Measurements from ENCODE around the gene CLASRP. TPM values are rescaled to one million over a fixed set of nuclear protein-coding genes. Genes with fewer than 3 reads are reported as not detected.

CLASRP gene
- total RNA-seq, 1 donor from 2014 or later = 81.5 TPM

DNA sequence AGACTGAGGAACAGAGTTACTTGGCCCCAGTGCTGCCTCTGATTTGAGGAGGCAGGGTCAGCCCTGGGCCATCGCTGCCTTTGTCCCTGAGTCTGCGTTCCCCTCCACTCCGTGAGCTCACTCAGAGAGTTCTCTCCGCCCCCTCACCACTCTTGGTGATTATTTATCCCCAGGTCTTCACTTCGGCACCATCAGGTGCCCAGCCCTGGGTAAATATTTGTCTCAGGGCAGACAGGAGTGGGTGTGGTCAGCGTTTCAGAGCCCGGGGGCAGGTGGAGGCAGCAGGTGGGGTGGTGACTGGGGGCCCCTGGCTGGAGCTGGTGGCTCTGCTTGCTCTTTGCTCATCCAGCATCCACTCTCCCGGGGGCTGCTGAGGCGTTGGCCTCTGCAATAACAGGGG lies 74.8 kb downstream of the CLASRP start:
- DNase-seq (ENCODE audit: extremely low spot score, unreplicated experiment) = no peak
- no peak overlapping the region for H3K4me3 Mint-ChIP-seq (ENCODE audit: unreplicated experiment)
- no peak overlapping the region for H3K27ac Mint-ChIP-seq (ENCODE audit: unreplicated experiment)
- peaks cover 11% of the 10 kb centered on the region for H3K4me1 Mint-ChIP-seq (ENCODE audit: unreplicated experiment)
- TF ChIP-seq, protein P1, sequence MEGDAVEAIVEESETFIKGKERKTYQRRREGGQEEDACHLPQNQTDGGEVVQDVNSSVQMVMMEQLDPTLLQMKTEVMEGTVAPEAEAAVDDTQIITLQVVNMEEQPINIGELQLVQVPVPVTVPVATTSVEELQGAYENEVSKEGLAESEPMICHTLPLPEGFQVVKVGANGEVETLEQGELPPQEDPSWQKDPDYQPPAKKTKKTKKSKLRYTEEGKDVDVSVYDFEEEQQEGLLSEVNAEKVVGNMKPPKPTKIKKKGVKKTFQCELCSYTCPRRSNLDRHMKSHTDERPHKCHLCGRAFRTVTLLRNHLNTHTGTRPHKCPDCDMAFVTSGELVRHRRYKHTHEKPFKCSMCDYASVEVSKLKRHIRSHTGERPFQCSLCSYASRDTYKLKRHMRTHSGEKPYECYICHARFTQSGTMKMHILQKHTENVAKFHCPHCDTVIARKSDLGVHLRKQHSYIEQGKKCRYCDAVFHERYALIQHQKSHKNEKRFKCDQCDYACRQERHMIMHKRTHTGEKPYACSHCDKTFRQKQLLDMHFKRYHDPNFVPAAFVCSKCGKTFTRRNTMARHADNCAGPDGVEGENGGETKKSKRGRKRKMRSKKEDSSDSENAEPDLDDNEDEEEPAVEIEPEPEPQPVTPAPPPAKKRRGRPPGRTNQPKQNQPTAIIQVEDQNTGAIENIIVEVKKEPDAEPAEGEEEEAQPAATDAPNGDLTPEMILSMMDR (IDR thresholded peaks at IDR 0.05) = no peak
- H3K27me3 Mint-ChIP-seq (ENCODE audit: unreplicated experiment) = no peaks in the 10 kb centered on the region
- H3K36me3 Mint-ChIP-seq (ENCODE audit: unreplicated experiment) = no peaks in the 10 kb centered on the region
- H3K9me3 Mint-ChIP-seq (ENCODE audit: unreplicated experiment) = no peaks in the 10 kb centered on the region

DNA sequence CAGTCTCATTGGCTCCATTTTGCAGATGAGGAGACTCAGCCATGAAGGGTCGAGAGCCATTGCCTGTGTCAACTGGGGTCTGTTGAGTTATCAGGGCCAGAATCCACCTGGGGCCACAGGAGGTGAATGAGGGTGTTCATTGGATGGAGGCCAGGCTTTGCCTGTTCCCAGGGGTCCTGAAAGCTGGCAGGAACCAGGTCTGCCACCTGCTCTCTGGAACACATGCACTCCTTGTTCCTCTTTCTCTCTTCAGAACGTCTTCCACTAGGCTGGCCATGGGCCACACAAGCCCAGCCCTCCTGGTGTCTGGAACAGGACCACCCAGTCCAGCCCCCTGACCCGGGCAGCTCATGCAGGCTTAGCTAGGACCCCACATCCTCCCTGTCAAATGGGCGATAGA lies 75.3 kb downstream of the CLASRP start:
- DNase-seq (ENCODE audit: extremely low spot score, unreplicated experiment) = no peak
- H3K27me3 Mint-ChIP-seq (ENCODE audit: unreplicated experiment) = no peaks in the 10 kb centered on the region
- no peaks in the 10 kb centered on the region for H3K36me3 Mint-ChIP-seq (ENCODE audit: unreplicated experiment)
- peaks cover 14% of the 10 kb centered on the region for H3K4me1 Mint-ChIP-seq (ENCODE audit: unreplicated experiment)
- H3K9me3 Mint-ChIP-seq (ENCODE audit: unreplicated experiment) = no peaks in the 10 kb centered on the region
- no peak overlapping the region for H3K4me3 Mint-ChIP-seq (ENCODE audit: unreplicated experiment)
- TF ChIP-seq, protein P1 (IDR thresholded peaks at IDR 0.05) = no peak
- no peak overlapping the region for H3K27ac Mint-ChIP-seq (ENCODE audit: unreplicated experiment)

DNA sequence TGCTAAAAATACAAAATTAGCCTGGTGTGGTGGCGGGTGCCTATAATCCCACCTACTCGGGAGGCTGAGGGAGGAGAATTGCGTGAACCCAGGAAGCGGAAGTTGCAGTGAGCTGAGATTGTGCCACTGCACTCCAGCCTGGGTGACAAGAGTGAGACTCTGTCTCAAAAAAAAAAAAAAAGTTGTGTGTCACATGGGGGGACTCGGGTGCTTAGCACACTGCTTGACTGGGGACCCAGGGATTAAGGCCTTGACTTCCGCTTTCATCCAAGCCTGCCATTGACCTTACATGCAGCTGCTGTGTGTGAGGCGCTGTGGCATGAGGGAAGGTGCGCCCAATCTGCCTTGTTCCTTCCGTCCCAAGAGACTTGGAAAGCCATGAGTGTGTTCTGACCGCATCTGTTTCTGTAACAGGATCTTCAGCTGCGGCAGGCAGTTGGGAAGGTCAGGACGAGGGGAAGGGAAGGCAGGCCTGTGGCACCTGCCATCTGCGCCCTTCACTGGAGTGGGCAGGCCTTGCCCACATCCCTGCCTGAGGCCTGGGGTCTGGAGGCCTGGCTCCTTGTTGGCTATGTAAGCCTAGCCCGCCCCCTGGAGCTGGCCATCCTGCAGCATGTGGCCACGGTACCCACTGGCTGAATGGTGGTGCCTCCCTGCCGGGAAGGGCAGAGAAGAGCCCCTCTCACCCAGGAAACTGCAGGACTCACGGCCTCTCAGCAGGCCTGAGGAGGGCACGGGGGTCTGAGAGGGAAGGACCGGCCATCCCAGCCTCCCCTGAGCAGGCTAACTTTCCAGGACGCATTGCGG lies 77.2 kb downstream of the CLASRP start:
- TF ChIP-seq, protein P1 (IDR thresholded peaks at IDR 0.05) = no peak
- Mint-ChIP-seq H3K36me3 (ENCODE audit: unreplicated experiment) (no peaks in the 10 kb centered on the region), H3K4me3 (ENCODE audit: unreplicated experiment) (no peak overlapping the region), H3K9me3 (ENCODE audit: unreplicated experiment) (no peaks in the 10 kb centered on the region), H3K4me1 (ENCODE audit: unreplicated experiment) (peaks cover 14% of the 10 kb centered on the region), H3K27ac (ENCODE audit: unreplicated experiment) (no peak overlapping the region), H3K27me3 (ENCODE audit: unreplicated experiment) (no peaks in the 10 kb centered on the region)
- no peak for DNase-seq (ENCODE audit: extremely low spot score, unreplicated experiment)

DNA sequence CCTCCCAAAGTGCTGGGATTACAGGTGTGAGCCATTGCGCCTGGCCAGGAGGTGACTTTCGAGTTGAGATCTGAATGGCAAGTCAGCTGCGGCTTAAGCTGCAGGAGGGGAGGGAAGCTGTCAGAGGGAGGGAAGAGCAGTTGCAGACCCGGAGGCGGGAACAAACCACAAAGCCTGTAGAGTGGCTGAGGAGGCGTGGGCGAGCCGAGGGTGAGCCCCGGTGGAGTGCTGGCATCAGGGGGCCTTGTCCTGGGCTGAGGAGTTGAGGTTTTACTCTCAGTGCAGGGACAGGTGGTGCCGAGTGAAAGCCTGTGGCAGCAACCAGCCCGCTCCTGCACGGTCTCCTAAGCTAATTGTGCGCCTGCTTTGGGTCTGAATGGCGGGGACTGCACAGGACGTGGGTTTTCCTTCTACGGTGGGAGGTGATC lies 78.3 kb downstream of the CLASRP start:
- no peak for DNase-seq (ENCODE audit: extremely low spot score, unreplicated experiment)
- H3K4me3 Mint-ChIP-seq (ENCODE audit: unreplicated experiment) = no peak overlapping the region
- H3K36me3 Mint-ChIP-seq (ENCODE audit: unreplicated experiment) = no peaks in the 10 kb centered on the region
- TF ChIP-seq, protein P1 (IDR thresholded peaks at IDR 0.05) = no peak
- H3K9me3 Mint-ChIP-seq (ENCODE audit: unreplicated experiment) = no peaks in the 10 kb centered on the region
- peaks cover 14% of the 10 kb centered on the region for H3K4me1 Mint-ChIP-seq (ENCODE audit: unreplicated experiment)
- no peak overlapping the region for H3K27ac Mint-ChIP-seq (ENCODE audit: unreplicated experiment)
- no peaks in the 10 kb centered on the region for H3K27me3 Mint-ChIP-seq (ENCODE audit: unreplicated experiment)

DNA sequence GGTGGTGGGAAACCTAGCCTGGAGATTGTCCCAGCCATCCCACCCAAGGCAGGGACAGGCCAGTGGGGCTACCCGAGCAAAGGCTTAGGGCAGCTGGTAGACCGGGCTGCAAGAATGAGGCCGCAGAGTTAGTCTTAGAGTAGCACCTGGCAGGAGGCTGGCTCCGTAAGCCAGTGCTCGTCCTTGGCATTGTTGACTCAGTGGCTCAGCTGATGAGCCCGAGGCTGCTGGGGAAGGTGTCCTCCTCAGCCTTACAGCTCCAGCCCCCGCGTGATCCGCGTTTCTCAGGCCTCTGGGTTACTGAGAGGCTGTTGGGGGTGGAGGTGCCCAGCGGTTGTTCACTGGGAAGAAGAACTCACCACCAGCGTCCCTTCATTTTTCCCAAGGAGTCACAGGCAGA lies 78.8 kb downstream of the CLASRP start:
- no peaks in the 10 kb centered on the region for H3K9me3 Mint-ChIP-seq (ENCODE audit: unreplicated experiment)
- DNase-seq (ENCODE audit: extremely low spot score, unreplicated experiment) = no peak
- TF ChIP-seq, protein P1 (IDR thresholded peaks at IDR 0.05) = no peak
- no peaks in the 10 kb centered on the region for H3K36me3 Mint-ChIP-seq (ENCODE audit: unreplicated experiment)
- H3K4me3 Mint-ChIP-seq (ENCODE audit: unreplicated experiment) = no peak overlapping the region
- no peaks in the 10 kb centered on the region for H3K27me3 Mint-ChIP-seq (ENCODE audit: unreplicated experiment)
- H3K27ac Mint-ChIP-seq (ENCODE audit: unreplicated experiment) = no peak overlapping the region
- peaks cover 14% of the 10 kb centered on the region for H3K4me1 Mint-ChIP-seq (ENCODE audit: unreplicated experiment)
